CD4-positive, alpha-beta T cell treated with Interleukin-2 at 100 ng/mL for 4 hours (primary cell): Measurements from ENCODE around the gene KRT77.
"Not testable (repeated sequence)": the region's sequence is repeated elsewhere in the genome, so short reads cannot be mapped to it uniquely, and the experiment has no call there.

Experiments used
- DNase-seq: peaks from one replicate; pipeline ENCODE4 v3.0.0-alpha.2; 2020; ENCODE audit warnings: low spot score

Gene KRT77

DNA sequence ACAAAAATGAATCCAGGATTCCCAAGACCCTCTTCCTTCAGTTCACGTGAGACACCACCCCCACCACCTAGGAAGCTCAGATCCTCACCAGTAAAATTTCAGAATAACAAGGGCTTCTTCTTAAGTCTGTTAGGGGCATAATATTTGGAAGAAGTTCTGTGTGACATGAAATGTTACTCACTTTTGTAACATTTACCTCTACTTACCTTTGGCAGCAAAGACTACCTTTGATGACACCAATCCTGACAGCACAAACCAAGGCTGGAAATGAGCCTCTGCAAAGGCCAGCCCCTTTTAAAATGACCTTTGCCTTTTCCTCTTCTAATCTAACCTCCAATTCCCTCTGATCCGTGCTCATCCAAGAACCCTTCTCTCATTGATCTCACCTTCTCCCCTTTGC lies 19.4 kb upstream of the KRT77 start:
- no peak for DNase-seq

GRCh38 chr12:52721838-52722470 lies 18.6 kb upstream of the KRT77 start:
- DNase-seq, result no peak

DNA sequence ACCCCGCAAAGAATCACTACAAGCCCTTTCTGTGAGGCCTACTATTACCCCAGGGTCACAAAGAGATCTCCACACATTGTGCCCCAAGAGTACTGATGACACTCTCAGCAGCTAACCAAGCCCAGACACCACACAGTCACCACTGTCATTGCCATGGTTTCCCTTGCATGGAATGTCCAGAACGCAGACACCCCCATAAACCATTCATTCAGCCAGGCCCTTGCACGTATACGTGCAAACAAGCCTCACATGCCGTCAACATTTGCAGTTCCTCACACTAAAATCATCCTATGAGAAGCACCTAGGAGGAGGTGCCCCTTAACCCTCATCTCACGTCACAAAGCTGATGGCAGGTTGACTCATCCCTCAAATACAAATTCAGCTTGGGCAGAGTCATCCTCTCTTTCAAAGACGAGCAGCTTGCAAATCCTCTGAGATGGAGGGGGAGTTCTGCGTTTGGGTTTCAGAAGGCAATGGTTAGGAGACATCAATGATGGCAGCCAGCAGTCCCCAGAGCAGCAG lies 17.1 kb upstream of the KRT77 start:
- DNase-seq, result no peak

GRCh38 chr12:52716061-52716460 lies 12.7 kb upstream of the KRT77 start:
- DNase-seq, result no peak

- DNase-seq, result no peak
Observed at GRCh38 chr12:52715416-52715815, 12.1 kb upstream of the KRT77 start.

DNA sequence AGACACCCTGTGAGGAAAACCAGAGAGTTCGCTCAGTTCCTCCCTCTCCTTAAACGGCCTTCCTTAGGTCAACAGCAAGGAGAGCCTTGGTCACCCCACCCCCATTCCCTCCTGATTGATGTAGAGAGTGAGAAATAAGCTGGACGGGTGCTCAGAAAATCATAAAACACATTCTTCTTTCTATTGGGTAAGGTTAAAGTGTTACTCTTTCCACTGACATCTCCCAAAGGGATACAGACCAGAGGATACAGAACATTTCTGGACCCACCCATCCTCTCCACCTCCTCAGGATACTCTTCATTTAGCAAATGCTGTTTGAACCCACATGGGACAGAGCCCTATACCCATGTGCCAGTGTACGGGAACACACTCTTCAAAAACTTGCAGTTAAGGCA lies 11.6 kb upstream of the KRT77 start:
- DNase-seq, result no peak

DNA sequence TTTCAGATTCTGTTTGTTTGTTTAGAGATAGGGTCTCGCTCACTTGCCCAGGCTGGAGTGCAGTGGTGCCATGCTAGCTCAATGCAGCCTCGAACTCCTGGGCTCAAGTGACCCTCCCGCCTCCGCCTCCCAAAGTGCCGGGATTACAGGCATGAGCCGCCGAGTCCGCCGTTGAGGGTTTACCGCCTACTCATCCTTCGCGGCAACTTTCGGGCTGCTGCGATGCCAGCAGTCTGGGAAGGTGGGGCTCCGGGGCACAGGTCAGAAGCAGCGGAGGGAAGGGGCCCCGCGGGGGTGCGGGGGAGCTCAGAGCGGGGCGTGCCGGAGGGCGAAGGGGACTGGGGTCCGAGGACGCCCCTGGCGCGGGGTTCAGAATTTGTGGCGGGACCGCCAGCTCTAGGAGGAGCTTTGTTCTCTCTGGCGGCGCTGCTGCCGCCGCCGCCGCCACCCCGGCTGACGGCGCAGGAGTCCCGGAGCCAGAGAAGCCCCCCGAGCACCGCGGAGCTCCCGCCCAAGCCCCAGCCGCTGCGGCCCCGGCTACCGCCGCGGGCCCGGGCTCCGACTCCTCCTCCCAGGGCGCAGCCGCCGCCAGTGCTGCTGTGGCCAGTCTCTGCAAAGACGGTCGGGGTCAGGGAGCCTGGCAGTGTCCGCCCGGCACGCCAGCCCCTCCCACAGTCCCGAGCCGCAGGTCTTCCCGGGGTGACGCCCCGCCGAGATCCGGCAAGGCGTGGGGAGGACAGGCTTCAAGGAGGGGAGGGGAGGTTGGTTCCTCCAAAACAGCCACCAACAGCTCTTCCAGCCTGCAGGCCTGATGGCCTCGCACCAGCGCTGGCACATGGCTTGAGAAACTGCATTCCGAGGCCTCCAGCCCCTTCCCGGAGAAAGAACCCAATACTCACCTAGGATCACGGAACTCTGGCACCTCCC lies 10.9 kb upstream of the KRT77 start:
- DNase-seq, result no peak

- not testable (repeated sequence) for DNase-seq
Observed at GRCh38 chr12:52712122-52712521, 8.8 kb upstream of the KRT77 start.

GRCh38 chr12:52710730-52711129 lies 7.4 kb upstream of the KRT77 start:
- no peak for DNase-seq

DNA sequence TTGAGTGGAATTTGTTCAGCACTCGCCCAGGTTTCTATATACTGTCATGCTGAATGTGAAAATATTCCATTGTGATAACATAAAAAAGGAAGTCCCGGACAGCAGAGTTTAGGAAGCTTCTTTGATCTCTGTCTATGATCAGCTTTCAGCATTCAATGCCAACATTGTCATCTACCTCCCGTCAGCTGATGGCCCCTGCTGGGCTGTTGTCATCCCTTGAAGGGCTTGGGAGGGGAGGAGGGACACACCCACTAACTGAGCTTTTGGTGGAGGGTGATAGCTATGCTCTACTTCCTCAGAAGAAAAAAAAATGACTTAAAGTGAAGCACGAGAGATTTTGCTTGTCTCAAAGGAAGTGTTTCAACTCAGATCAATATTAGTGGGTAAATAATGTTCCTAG lies 4.7 kb upstream of the KRT77 start:
- no peak for DNase-seq

DNA sequence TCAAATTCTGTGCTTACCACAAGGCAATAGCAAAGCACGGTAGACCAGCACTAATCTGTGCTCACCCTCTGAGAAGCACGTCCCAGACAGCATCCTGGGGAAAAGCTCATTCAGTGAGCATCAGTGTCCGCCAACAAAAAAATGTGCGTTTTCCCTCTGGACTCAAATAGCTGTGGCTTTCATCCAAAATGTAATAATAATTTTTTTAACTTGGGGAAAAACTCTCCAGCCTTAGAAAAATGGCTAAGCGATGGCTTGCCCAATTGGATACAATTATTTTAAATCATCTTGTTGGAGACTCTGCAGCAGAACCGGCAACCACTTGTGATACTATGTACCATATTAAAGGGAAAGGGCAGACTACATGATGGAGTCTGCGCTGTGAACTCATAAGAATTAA lies 1.1 kb upstream of the KRT77 start:
- no peak for DNase-seq

GRCh38 chr12:52703878-52704277 lies 554 bp upstream of the KRT77 start:
- DNase-seq, result no peak

DNA sequence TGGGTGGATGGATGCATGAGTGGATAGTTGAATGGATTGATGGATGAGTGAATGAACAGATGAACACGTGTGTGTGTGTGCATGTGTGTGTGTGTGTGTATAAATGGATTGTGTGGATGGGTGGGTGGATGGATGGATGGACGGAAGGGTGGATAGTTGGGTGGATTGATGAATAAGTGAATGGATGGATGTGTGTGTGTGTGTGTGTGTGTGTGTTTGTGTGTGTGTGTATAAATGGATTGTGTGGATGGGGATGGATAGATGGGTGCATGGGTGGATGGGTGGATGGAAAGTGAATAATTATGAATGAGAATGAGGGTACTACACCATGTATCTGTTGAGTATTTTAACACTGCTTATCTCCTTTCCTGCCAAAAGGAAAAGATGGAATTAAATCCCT lies 986 bp downstream of the KRT77 start:
- DNase-seq, result no peak

GRCh38 chr12:52701281-52701680 lies 2.0 kb downstream of the KRT77 start:
- no peak for DNase-seq

GRCh38 chr12:52699960-52700359 lies 3.4 kb downstream of the KRT77 start:
- DNase-seq, result no peak

- no peak for DNase-seq
Observed at GRCh38 chr12:52699373-52699772, 4.0 kb downstream of the KRT77 start.

GRCh38 chr12:52698651-52699340 lies 4.5 kb downstream of the KRT77 start:
- DNase-seq, result no peak

DNA sequence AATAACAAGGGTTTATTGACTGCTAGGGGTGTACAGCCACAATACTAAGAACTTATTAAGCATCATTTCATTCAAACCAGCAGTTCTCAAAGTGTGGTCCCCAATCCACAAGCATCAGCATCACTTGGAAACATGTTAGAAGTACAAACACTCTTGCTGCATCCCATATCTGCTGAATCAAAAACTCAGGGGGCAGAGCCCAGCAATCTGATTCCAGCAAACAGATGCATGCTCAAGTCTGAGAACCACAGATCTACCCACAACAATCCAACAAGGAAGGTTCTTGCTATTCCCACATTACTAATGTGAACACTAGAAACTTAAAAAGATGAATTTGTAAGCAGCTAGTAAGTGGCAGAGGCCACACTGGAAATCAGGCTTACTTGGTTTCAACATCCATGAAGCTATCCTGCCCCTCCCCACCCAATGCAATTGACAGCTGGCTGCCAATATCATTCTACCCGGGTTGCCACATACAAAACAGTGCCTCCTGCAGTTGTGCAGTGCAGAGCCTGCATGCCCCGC lies 6.2 kb downstream of the KRT77 start:
- DNase-seq, result no peak

DNA sequence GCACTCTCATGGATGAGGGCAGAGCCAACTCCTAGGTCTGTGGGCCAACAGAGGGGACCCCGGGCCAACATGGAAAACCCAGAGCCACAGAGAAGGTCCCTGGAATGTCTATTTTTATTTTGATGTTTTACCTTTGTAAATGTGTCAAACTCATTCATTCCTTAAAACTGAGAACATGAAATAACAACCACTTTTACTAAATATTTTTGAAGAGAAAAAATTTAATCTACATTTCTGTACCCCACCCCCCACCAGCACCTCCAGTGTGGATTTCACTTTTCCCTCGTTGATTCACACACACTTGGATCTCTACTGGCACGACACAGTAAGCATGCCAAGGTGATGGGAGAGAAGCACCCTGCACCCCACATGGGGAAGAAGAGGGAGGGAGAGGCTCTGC lies 6.7 kb downstream of the KRT77 start:
- DNase-seq, result no peak

- DNase-seq, result no peak
Observed at GRCh38 chr12:52695039-52695438, 8.3 kb downstream of the KRT77 start.

- DNase-seq, result no peak
Observed at GRCh38 chr12:52694151-52694550, 9.2 kb downstream of the KRT77 start.

GRCh38 chr12:52693261-52693660 lies 10.1 kb downstream of the KRT77 start:
- DNase-seq, result no peak

DNA sequence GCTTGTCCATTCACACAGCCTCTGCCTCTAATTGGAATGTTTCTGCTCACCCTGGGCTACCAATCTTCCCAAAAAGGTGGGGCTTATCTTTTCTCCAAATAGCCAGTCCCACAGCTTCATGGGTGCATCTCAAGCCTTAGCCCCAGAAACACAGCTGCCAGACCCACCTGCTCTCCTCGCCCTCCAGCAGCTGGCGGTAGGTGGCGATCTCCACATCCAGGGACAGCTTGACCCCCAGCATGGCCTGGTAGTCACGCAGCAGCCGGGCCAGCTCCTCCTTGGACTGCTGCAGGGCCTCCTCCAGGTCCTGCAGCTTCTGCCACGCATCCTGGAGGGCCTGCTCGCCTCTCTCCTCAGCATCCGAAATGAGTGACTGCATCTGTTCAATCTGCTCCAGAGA lies 11.1 kb downstream of the KRT77 start:
- no peak for DNase-seq
